ENCODE results near the gene PCDHGA5.

- TF ChIP-seq CTCF (IDR thresholded peaks at IDR 0.05; ENCODE audit: low read depth, low read length, poor library complexity, severe bottlenecking) (no peak), EZH2phosphoT487 (IDR thresholded peaks at IDR 0.05; ENCODE audit: borderline replicate concordance, low read length) (no peak)
Measured at GRCh38 chr5:141399555-141400258, 35.7 kb downstream of the PCDHGA5 start.

Measured in DOHH2 (cell line).